GM12878 (cell line): ENCODE measurements around the gene BUB1B. TPM values are rescaled to one million over a fixed set of nuclear protein-coding genes. Genes with fewer than 3 reads are reported as not detected.

Experiments used
- ATAC-seq: fragments of 200-7000 bp; cut with Tn5 transposase; 3 replicates; pipeline ENCODE4 v1.9.1; 2020; ENCODE audit warnings: mild to moderate bottlenecking, moderate library complexity
- BruUV-seq: library from RNA; stranded (reverse); fragments of 400-500 nt; replicated peaks from 2 replicates; lab custom pipeline; 2021; lab: Mats Ljungman, UMichigan
- CTCF ChIA-PET: fragments of 300-600 bp; sonication (Branson Sonifier 250); formaldehyde crosslinking; extraction: SDS; loops from one replicate; lab custom pipeline; 2021; ENCODE audit warnings: inconsistent platforms; lab: Yijun Ruan, JAX
- POLR2A ChIA-PET: fragments of 350-600 bp; formaldehyde crosslinking; extraction: SDS; loops from one replicate; lab custom pipeline; 2021; ENCODE audit warnings: inconsistent platforms; lab: Charles Lee
- RAD21 ChIA-PET: fragments of 300-600 bp; sonication (Branson Sonifier 250); formaldehyde crosslinking; loops from one replicate; lab custom pipeline; 2023; ENCODE audit warnings: antibody characterized with exemption; ENCODE audit not compliant: unreplicated experiment; lab: Charles Lee
- SMC1A ChIA-PET: fragments of 300-600 bp; sonication (Branson Sonifier 250); formaldehyde crosslinking; loops from one replicate; lab custom pipeline; 2023; ENCODE audit not compliant: unreplicated experiment, uncharacterized antibody; lab: Charles Lee
- DNase-seq: peaks from one replicate; pipeline ENCODE4 v3.0.0-alpha.2; 2011; ENCODE audit warnings: low read depth, low spot score
- FAIRE-seq: peaks from 3 replicates; lab custom pipeline; 2011; peaks lifted over from hg19 to GRCh38; lab: Jason Lieb, UNC
- H2AFZ ChIP-seq: 2 replicates; pipeline ENCODE4 v1.6.0; 2011; ENCODE audit warnings: low read depth, low read length, control low read depth; ENCODE audit not compliant: control insufficient read depth
- H3K27ac ChIP-seq: 2 replicates; pipeline ENCODE4 v1.5.1; 2011; ENCODE audit warnings: control low read depth; ENCODE audit not compliant: control insufficient read depth, insufficient read depth
- H3K27me3 ChIP-seq, 2 experiments: replicated peaks in 1 of 2; 2 replicates each; pipeline versions ENCODE4 v1.6.0 to v1.6.1; 2011; ENCODE audit warnings: low read length in 1 of 2; ENCODE audit not compliant: control insufficient read depth in 2 of 2, insufficient read depth in 2 of 2
- H3K36me3 ChIP-seq, 2 experiments: 2 replicates each; pipeline ENCODE4 v1.5.1; 2011; ENCODE audit warnings: low read length in 1 of 2; ENCODE audit not compliant: control insufficient read depth in 2 of 2, insufficient read depth in 2 of 2
- H3K4me1 ChIP-seq: 2 replicates; pipeline ENCODE4 v1.6.1; 2011; ENCODE audit warnings: mild to moderate bottlenecking, low read length, moderate library complexity, mixed read lengths; ENCODE audit not compliant: control insufficient read depth, insufficient read depth
- H3K4me2 ChIP-seq: 2 replicates; pipeline ENCODE4 v1.6.0; 2011; ENCODE audit warnings: control low read depth; ENCODE audit not compliant: control insufficient read depth, insufficient read depth
- H3K4me3 ChIP-seq: fragments of 200-600 bp; sonication (generic); 2 replicates; pipeline ENCODE4 v1.5.1; 2016
- H3K79me2 ChIP-seq: 2 replicates; pipeline ENCODE4 v1.6.0; 2011; ENCODE audit warnings: low read length; ENCODE audit not compliant: control insufficient read depth, insufficient read depth
- H3K9ac ChIP-seq: 2 replicates; pipeline ENCODE4 v1.8.0; 2011; ENCODE audit warnings: low read length, control low read depth, mixed read lengths; ENCODE audit not compliant: control insufficient read depth, insufficient read depth
- H3K9me3 ChIP-seq: replicated peaks from 3 replicates; pipeline ENCODE4 v1.5.1; 2011; ENCODE audit warnings: mild to moderate bottlenecking, low read length; ENCODE audit not compliant: control insufficient read depth, insufficient read depth
- H4K20me1 ChIP-seq: 2 replicates; pipeline ENCODE4 v1.6.0; 2011; ENCODE audit not compliant: control insufficient read depth, insufficient read depth
- ASH2L ChIP-seq: fragments of 300-600, 200-600 bp; sonication (generic); IDR thresholded peaks from 2 replicates; pipeline ENCODE4 v1.6.1; 2017; ENCODE audit warnings: low read depth, mild to moderate bottlenecking, borderline replicate concordance
- CBFB ChIP-seq: IDR thresholded peaks from 2 replicates; pipeline ENCODE4 v1.6.1; 2016; ENCODE audit warnings: antibody characterized with exemption, low read depth
- CBX3 ChIP-seq: fragments of 200-600 bp; sonication (generic); IDR thresholded peaks from 2 replicates; pipeline ENCODE4 v1.6.1; 2016; ENCODE audit warnings: low read depth, borderline replicate concordance
- DPF2 ChIP-seq: fragments of 450-650 bp; IDR thresholded peaks from 2 replicates; pipeline ENCODE4 v1.6.1; 2017; ENCODE audit warnings: mild to moderate bottlenecking
- JUNB ChIP-seq: IDR thresholded peaks from 2 replicates; pipeline ENCODE4 v1.6.1; 2016; ENCODE audit warnings: antibody characterized with exemption, mild to moderate bottlenecking
- POLR2A ChIP-seq: IDR thresholded peaks from 2 replicates; pipeline ENCODE4 v1.6.1; 2011; ENCODE audit warnings: low read depth, mild to moderate bottlenecking, low read length
- RCOR1 ChIP-seq: conservative IDR thresholded peaks from 2 replicates; pipeline ENCODE4 v1.6.1; 2012; ENCODE audit warnings: low read depth, low read length, improper control_type of control experiment
- SREBF2 ChIP-seq: IDR thresholded peaks from 2 replicates; pipeline ENCODE4 v1.6.1; 2012; ENCODE audit warnings: mild to moderate bottlenecking, low read length
- STAT1 ChIP-seq: fragments of 450-650 bp; conservative IDR thresholded peaks from 2 replicates; pipeline ENCODE4 v1.6.1; 2014; ENCODE audit warnings: antibody characterized with exemption, mild to moderate bottlenecking
- TARDBP ChIP-seq: IDR thresholded peaks from 2 replicates; pipeline ENCODE4 v1.6.1; 2016; ENCODE audit warnings: borderline replicate concordance
- YBX1 ChIP-seq: fragments of 450-650 bp; IDR thresholded peaks from 2 replicates; pipeline ENCODE4 v1.6.1; 2016; ENCODE audit warnings: antibody characterized with exemption
- ZNF217 ChIP-seq: fragments of 450-650 bp; IDR thresholded peaks from 2 replicates; pipeline ENCODE4 v1.6.1; 2017; ENCODE audit warnings: antibody characterized with exemption, mild to moderate bottlenecking
- WGBS: methylation state at CpG from one replicate; pipeline ENCODE4 v1.1.6; 2016; ENCODE audit warnings: low lambda C conversion rate; ENCODE audit not compliant: insufficient replicate concordance, insufficient coverage; ENCODE audit errors: missing lambda C conversion rate; 5-methylcytosine and 5-hydroxymethylcytosine counted together
- in situ Hi-C: fragments of 300-500 bp; cut with MboI; formaldehyde crosslinking; loops from 9 replicates; pipeline ENCODE4 v1.14.3; 2018; ENCODE audit warnings: mixed read lengths
- intact Hi-C: fragments of 100-400 bp; cut with micrococcal nuclease; formaldehyde crosslinking; loops from one replicate; pipeline ENCODE4 v1.14.2; 2022; ENCODE audit not compliant: unreplicated experiment
- polyA plus RNA-seq, 11 experiments: library from polyadenylated mRNA; depleted of rRNA in 4 of 11; unstranded in 6 of 11; stranded (reverse) in 5 of 11; fragments of >200 nt; fragmentation: Nextera tagmentation in 4 of 11; fragmentation: Illumina TruSeq in 1 of 11; extraction: Ambion mirVana in 4 of 11; extraction: Trizol in 1 of 11; gene quantifications; 1 replicate in 1 of 11; 2 replicates in 10 of 11; pipeline versions ENCODE4 v1.2.1 to v1.2.3, GENCODE V29; 2011 to 2016; ENCODE audit warnings: inconsistent platforms in 2 of 11, missing spikeins in 2 of 11, low read depth in 1 of 11
- total RNA-seq, 4 experiments: library from RNA; depleted of rRNA in 3 of 4; stranded (reverse); fragments of >200 nt in 3 of 4; fragmentation: Illumina TruSeq in 1 of 4; extraction: Trizol in 1 of 4; gene quantifications; 2 replicates each; pipeline versions ENCODE4 v1.2.1 to v1.2.3, GENCODE V29; 2013 to 2021
- TF ChIP-seq, protein P1 (sequence below): fragments of 450-650 bp; IDR thresholded peaks from 2 replicates; pipeline ENCODE4 v1.6.1; 2017; ENCODE audit warnings: mild to moderate bottlenecking, moderate library complexity
- TF ChIP-seq, protein P2 (sequence below): IDR thresholded peaks from 2 replicates; pipeline ENCODE4 v1.6.1; 2012; ENCODE audit warnings: improper control_type of control experiment, low read depth, low read length; ENCODE audit not compliant: insufficient replicate concordance

BUB1B gene
- total and polyA plus RNA-seq, 10 of the 15 experiments (the other 5 are each of a cell fraction or from before 2014, with no cell fraction given) = 29.1 to 98.6 (median 77.3) TPM

DNA sequence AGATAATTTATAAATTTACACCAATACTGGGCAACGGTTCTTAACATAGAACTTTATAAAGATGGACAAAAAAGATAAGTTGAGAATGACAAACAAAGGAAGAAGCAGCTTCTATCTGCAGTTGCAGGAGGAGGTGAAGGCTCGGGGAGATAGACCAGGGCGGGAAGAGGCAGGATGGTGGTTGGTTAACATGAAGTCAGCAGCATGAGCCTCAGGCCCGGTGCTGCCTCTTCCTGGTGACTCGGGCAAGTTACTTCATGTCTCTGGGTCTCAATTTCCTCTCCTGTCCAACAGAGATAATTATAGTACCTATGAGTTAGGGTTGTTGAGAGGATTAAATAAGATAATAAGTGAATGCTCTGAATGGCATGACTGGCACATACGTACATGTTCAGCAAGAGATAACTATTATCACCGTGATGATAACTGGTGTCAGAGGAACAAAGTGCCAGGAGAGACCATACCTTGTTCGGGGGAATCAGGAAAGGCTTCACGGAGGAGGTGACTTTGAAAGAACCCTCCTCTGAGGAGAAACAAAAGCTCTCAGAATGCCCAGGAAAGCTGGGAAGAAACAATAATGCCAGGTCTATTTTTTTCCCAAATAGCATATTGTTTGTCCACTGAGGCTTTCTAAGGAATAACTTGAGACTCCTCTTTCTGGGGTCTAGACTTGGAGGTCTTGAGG is 82.4 kb downstream of the BUB1B start (continued):
- TF ChIP-seq, protein P1, sequence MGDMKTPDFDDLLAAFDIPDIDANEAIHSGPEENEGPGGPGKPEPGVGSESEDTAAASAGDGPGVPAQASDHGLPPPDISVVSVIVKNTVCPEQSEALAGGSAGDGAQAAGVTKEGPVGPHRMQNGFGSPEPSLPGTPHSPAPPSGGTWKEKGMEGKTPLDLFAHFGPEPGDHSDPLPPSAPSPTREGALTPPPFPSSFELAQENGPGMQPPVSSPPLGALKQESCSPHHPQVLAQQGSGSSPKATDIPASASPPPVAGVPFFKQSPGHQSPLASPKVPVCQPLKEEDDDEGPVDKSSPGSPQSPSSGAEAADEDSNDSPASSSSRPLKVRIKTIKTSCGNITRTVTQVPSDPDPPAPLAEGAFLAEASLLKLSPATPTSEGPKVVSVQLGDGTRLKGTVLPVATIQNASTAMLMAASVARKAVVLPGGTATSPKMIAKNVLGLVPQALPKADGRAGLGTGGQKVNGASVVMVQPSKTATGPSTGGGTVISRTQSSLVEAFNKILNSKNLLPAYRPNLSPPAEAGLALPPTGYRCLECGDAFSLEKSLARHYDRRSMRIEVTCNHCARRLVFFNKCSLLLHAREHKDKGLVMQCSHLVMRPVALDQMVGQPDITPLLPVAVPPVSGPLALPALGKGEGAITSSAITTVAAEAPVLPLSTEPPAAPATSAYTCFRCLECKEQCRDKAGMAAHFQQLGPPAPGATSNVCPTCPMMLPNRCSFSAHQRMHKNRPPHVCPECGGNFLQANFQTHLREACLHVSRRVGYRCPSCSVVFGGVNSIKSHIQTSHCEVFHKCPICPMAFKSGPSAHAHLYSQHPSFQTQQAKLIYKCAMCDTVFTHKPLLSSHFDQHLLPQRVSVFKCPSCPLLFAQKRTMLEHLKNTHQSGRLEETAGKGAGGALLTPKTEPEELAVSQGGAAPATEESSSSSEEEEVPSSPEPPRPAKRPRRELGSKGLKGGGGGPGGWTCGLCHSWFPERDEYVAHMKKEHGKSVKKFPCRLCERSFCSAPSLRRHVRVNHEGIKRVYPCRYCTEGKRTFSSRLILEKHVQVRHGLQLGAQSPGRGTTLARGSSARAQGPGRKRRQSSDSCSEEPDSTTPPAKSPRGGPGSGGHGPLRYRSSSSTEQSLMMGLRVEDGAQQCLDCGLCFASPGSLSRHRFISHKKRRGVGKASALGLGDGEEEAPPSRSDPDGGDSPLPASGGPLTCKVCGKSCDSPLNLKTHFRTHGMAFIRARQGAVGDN = no peak
- TF ChIP-seq ZNF217 (no peak), JUNB (no peak), POLR2A (no peak)

DNA sequence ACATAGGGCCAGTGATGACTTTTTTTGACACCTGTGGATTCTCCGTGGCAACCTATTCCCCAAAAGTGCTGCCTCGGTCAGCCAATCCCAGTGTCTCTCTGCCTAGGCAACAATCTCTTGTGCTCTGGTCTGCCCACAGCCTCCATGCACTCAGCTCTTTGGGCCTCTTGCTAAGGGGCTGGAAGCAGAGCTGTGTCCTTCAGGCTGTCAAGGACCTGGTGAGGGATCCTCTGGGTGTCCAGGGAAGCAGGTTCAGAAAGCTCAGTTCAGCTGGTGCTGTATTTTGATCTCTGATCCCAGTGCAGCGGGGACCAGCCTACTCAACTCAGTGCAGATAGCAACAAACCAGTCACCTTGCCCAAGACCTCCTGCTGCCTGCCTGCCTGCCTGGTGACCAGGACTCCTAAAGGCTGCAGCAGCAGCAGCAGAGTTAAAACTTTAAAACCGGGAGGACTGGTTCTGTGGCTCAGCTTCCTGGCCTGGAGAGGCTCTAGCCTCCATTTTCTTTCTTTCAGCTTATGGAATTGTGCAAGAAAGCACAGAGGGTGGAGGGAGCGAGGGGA is 84.2 kb downstream of the BUB1B start:
- H3K9me3 ChIP-seq = no peaks in the 10 kb centered on the region
- H3K4me2 ChIP-seq = no peak overlapping the region
- H3K27ac ChIP-seq = no peak overlapping the region
- ChIA-PET RAD21 (interaction anchor here (0.7 kb wide), 1 partner anchor 34 kb away, joined by 3 read pairs; no protein-coding TSS in a partner anchor), SMC1A (interaction anchor here (1.1 to 1.5 kb wide), 2 partner anchors 10 to 27 kb away, joined by 4 to 5 read pairs; no protein-coding TSS in a partner anchor), POLR2A (no interaction called here), CTCF (interaction anchor here (0.8 to 1.5 kb wide), 5 partner anchors 10 to 93 kb away, joined by 3 to 4 read pairs (median 3); no protein-coding TSS in a partner anchor)
- H3K9ac ChIP-seq = no peak overlapping the region
- DNase-seq (no peak), ATAC-seq (no peak), FAIRE-seq (no peak)
- intact Hi-C loops = no loop called here
- H3K4me3 ChIP-seq = no peak overlapping the region
- H3K27me3 ChIP-seq = no peaks in the 10 kb centered on the region
- no peaks in the 10 kb centered on the region for H3K79me2 ChIP-seq
- H3K36me3 ChIP-seq = no peaks in the 10 kb centered on the region
- H4K20me1 ChIP-seq = no peaks in the 10 kb centered on the region
- H2AFZ ChIP-seq = no peak overlapping the region
- WGBS = 23% methylated on average over 5 of the region's 5 CpGs
- H3K4me1 ChIP-seq = no peaks in the 10 kb centered on the region
- BruUV-seq = no TSS peak
- in situ Hi-C loops = no loop called here
- no peak for TF ChIP-seq ASH2L
- no peak for TF ChIP-seq SREBF2
- no peak for TF ChIP-seq YBX1
- TF ChIP-seq JUNB = no peak
- TF ChIP-seq, protein P2, sequence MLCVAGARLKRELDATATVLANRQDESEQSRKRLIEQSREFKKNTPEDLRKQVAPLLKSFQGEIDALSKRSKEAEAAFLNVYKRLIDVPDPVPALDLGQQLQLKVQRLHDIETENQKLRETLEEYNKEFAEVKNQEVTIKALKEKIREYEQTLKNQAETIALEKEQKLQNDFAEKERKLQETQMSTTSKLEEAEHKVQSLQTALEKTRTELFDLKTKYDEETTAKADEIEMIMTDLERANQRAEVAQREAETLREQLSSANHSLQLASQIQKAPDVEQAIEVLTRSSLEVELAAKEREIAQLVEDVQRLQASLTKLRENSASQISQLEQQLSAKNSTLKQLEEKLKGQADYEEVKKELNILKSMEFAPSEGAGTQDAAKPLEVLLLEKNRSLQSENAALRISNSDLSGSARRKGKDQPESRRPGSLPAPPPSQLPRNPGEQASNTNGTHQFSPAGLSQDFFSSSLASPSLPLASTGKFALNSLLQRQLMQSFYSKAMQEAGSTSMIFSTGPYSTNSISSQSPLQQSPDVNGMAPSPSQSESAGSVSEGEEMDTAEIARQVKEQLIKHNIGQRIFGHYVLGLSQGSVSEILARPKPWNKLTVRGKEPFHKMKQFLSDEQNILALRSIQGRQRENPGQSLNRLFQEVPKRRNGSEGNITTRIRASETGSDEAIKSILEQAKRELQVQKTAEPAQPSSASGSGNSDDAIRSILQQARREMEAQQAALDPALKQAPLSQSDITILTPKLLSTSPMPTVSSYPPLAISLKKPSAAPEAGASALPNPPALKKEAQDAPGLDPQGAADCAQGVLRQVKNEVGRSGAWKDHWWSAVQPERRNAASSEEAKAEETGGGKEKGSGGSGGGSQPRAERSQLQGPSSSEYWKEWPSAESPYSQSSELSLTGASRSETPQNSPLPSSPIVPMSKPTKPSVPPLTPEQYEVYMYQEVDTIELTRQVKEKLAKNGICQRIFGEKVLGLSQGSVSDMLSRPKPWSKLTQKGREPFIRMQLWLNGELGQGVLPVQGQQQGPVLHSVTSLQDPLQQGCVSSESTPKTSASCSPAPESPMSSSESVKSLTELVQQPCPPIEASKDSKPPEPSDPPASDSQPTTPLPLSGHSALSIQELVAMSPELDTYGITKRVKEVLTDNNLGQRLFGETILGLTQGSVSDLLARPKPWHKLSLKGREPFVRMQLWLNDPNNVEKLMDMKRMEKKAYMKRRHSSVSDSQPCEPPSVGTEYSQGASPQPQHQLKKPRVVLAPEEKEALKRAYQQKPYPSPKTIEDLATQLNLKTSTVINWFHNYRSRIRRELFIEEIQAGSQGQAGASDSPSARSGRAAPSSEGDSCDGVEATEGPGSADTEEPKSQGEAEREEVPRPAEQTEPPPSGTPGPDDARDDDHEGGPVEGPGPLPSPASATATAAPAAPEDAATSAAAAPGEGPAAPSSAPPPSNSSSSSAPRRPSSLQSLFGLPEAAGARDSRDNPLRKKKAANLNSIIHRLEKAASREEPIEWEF = no peak
- no peak for TF ChIP-seq STAT1
- TF ChIP-seq RCOR1 = no peak
- no peak for TF ChIP-seq TARDBP
- TF ChIP-seq CBX3 = no peak
- no peak for TF ChIP-seq DPF2
- no peak for TF ChIP-seq CBFB
